ENCODE data around the gene COL28A1. TPM values are rescaled to one million over a fixed set of nuclear protein-coding genes. Genes with fewer than 3 reads are reported as not detected.
"Not testable (repeated sequence)": the region's sequence is repeated elsewhere in the genome, so short reads cannot be mapped to it uniquely, and the experiment has no call there.

COL28A1 gene
- total RNA-seq, 1 experiment from 2014 or later, result 0.08 TPM

- no peak for DNase-seq (ENCODE audit: low spot score)
These were observed 117.8 kb downstream of the COL28A1 start for GRCh38 chr7:7417851-7418250.

- DNase-seq (ENCODE audit: low spot score), result no peak
These were observed 118.3 kb downstream of the COL28A1 start for GRCh38 chr7:7417414-7417813.

- DNase-seq (ENCODE audit: low spot score), result peak; percentile 90
These were observed 119.4 kb downstream of the COL28A1 start for GRCh38 chr7:7416031-7416858.

GRCh38 chr7:7414791-7415603 is 120.7 kb downstream of the COL28A1 start:
- DNase-seq (ENCODE audit: low spot score), result no peak

DNA sequence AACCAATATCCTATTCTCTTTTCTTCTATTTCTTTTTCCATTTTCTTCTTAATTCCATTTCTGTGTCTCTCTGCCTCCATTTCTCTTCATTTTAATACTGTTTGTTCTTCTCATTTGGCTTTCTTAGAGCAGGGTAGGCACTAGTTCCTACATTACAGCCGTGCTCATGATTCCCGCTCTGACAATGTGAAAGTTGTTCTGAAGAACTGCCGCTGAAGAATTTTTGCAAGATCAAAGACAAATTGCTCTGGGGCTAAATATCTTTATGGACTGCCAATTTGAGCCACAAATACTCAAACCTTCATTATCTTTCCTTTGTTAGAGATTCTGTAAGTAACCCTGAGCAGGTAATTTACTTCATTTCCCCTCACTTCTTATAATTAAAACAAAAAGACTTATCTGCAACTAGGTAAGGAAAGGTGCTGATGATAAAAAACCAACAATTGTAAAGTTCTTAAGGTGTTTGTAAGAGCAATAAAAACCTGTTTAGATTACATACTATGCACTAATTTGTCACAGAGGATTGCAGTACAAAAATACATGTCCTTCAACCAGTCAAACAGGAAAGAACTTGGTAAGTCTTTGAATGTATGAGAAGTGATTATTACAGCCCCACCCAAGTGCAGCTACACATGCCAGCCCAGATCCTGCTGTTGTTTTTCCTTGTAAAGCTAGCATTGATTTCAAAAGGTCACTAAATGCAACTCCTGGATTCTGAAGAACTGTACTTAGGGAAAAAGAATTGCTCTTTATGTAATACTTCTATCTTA is 127.5 kb downstream of the COL28A1 start:
- DNase-seq (ENCODE audit: low spot score), result peak; percentile 83

DNA sequence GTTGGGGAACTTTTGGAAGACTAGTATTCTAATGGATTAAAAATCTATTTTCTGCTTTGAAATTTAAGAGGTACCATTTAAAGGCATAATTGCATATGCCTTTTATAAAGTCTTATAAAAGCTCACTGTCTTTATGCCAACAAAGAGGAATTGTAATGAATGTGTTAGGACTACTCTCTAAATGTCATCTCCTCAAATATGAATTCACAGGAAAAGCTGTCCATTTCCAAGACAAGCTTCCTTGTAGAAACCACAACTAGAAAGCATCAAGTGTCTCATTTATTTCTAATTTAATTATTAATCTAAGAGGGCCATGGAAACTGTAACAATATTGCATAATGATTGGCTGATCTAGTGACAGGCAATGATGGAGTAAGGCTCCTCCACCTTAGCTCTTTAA is 130.2 kb downstream of the COL28A1 start:
- DNase-seq (ENCODE audit: low spot score), result no peak

- DNase-seq (ENCODE audit: low spot score), result no peak
These were observed 136.0 kb downstream of the COL28A1 start for GRCh38 chr7:7399707-7400106.

- DNase-seq (ENCODE audit: low spot score), result peak; percentile 9
These were observed 139.9 kb downstream of the COL28A1 start for GRCh38 chr7:7395785-7396184.

DNA sequence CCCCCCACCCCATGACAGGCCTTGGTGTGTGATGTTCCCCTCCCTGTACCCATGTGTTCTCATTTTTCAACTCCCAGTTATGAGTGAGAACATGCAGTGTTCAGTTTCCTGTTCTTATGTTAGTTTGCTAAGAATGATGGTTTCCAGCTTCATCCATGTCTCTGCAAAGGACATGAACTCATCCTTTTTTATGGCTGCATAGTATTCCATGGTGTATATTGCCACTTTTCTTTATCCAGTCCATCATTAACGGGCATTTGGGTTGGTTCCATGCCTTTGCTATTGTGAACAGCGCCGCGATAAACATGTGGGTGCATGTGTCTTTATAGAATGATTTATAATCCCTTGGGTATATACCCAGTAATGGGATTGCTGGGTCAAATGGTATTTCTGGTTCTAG is 147.5 kb downstream of the COL28A1 start:
- not testable (repeated sequence) for DNase-seq (ENCODE audit: low spot score)

- DNase-seq (ENCODE audit: low spot score), result no peak
These were observed 150.3 kb downstream of the COL28A1 start for GRCh38 chr7:7385421-7385820.

DNA sequence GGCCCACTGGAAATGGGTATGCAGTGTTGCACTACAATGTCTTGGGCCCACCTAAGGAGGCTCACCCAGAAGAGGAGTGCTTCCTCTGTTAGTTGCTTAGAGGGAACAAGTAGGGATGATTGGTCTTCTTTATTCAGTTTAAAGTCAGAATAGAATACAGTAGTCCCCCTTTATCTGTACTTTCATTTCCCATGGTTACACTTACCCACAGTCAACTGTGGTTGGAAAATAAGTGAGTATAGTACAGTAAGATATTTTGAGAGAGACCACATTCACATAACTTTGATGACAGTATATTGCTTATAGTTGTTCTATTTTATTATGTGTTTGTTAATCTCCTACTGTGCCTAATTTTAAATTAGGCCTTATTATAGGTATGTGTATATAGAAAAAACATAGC is 151.4 kb downstream of the COL28A1 start:
- DNase-seq (ENCODE audit: low spot score), result no peak

DNA sequence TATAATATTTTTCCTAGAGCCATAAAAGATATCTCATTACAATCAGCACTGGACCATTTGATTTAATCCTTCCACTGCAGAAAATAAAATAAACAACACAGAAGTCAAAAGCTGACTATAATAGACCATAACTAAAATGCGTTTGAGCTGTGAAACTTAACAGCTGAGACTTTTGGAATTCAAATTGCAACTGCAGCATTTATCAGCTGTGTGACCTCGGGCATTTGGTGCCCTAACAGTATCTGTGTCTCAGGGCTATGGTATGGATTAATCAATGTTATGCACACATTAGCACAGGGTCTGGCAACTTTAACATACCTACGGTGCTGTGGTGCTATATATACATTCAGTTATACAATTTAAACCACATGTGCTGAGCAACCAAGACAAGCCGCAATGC is 160.1 kb downstream of the COL28A1 start:
- no peak for DNase-seq (ENCODE audit: low spot score)

- no peak for DNase-seq (ENCODE audit: low spot score)
These were observed 165.6 kb downstream of the COL28A1 start for GRCh38 chr7:7370076-7370475.

DNA sequence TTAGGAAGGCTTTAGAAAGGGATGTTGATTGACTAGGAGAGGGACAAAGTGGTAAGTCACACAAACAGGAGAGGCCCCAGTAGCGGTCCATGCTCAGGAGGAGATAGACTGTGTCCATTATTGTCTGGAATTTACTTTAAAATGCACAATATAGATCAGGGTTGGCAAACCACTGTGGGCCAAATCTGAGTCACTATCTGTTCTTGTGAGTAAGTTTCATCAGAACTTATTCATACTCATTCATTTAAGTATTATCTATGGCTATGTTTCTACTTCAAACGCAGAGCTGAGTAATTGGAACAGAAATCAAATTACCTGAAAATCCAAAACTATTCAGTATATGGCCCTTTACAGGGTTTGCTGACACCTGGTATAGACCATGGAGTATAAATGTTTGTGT is 166.5 kb downstream of the COL28A1 start:
- DNase-seq (ENCODE audit: low spot score), result no peak

- peak; percentile 94 for DNase-seq (ENCODE audit: low spot score)
These were observed 181.0 kb downstream of the COL28A1 start for GRCh38 chr7:7354674-7355073.

DNA sequence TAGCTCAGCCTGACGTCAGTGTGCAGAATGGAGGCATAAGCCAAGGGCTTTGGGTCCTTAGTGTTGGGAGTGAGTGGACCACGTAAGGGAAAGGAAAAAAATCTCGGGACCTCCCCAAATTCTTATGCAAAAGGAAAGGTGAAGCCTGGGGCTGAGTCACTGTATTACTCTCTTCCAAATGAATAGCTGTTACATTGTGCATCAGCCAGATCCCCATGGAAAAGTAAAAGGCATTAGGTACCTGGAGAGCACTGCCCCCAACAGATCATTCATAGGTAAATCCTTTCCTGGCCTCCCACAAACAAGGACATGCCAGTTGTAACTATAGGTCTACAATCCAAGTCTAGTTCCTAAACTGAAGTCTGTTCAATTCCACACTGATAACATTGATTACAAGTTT is 182.8 kb downstream of the COL28A1 start:
- no peak for DNase-seq (ENCODE audit: low spot score)

DNA sequence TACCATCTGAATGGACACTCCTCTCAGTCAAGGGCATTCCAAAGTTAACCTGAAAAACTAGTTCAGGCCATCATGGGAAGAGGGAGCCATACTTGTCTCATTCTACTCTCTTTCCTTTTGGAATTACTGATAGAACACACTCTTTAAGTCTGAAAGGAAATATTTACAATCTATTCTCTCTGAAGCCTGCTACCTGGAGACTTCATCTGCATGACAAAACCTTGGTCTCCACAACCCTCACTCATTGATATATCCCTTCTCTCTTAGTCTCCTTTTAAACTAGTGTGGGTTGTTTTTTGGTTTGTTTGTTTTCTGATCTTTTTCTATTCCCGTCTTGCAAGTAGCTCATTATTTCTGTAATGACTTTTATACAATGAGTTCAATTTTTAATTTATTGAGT is 183.8 kb downstream of the COL28A1 start:
- DNase-seq (ENCODE audit: low spot score), result no peak

GRCh38 chr7:7351156-7351555 is 184.5 kb downstream of the COL28A1 start:
- no peak for DNase-seq (ENCODE audit: low spot score)

DNA sequence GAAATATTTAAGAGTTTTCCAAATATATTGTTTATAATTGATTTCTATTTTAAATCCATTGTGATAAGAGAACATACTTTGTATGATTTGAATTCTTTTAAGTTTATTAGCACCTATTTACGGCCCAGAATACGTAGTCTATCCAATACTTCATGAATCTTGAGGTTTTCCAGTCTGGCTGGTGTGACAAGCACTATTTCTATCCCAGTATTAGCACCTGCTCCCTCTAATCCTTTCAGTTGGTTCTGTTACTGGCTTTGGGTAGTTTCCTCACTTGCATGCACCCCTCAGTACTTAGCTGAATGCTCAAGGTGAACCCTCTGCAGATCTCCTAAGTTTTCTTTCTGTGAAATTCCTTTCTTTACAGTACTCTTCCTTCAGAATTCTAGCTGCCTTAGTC is 186.5 kb downstream of the COL28A1 start:
- no peak for DNase-seq (ENCODE audit: low spot score)

DNA sequence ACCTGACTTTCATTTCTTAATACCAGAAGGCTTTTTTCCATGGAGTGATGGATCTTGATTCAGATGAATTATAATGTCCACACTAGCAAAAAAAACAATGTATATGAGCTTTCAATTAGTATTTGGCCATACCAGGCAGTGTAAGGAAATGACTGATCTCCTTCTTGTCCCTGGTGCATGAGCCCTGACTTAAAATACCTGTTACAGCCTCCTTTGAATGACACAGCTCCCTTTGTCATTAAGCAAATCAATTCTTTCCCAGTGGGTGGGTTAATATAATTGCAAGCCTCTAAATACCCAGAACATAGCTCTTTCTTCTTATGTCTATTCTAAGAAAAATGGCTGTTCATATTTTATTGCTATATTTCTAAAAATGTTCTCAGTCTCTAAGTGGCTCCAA is 188.6 kb downstream of the COL28A1 start:
- DNase-seq (ENCODE audit: low spot score), result no peak

- DNase-seq (ENCODE audit: low spot score), result no peak
These were observed 191.1 kb downstream of the COL28A1 start for GRCh38 chr7:7344583-7344982.

DNA sequence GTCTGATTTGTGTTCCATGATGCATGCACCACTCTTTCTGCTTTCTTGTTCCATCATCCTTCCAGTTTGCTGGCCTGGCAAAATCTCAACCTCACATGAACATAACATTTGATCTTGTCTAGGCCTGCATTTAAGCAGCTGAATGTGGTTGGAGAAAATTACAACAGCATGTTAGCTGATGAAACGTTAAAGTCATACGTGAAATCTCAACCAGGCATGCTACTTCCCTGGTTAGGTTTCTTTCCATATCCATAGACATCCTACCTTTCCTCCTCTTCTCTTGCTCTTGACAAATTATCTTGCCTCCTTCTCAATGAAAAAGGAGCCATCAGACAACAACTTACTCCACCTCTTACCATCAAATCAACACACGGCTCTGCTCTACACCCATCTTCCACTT is 199.8 kb downstream of the COL28A1 start:
- no peak for DNase-seq (ENCODE audit: low spot score)
